ENCODE data around the gene ICAM2. TPM values are rescaled to one million over a fixed set of nuclear protein-coding genes. Genes with fewer than 3 reads are reported as not detected.
A peak's percentile ranks its signal among the peaks of the same experiment; 100 is the strongest.
"Not testable (repeated sequence)": the region's sequence is repeated elsewhere in the genome, so short reads cannot be mapped to it uniquely, and the experiment has no call there.

ICAM2 gene
- total RNA-seq, 1 donor from 2014 or later: 2.0 TPM

DNA sequence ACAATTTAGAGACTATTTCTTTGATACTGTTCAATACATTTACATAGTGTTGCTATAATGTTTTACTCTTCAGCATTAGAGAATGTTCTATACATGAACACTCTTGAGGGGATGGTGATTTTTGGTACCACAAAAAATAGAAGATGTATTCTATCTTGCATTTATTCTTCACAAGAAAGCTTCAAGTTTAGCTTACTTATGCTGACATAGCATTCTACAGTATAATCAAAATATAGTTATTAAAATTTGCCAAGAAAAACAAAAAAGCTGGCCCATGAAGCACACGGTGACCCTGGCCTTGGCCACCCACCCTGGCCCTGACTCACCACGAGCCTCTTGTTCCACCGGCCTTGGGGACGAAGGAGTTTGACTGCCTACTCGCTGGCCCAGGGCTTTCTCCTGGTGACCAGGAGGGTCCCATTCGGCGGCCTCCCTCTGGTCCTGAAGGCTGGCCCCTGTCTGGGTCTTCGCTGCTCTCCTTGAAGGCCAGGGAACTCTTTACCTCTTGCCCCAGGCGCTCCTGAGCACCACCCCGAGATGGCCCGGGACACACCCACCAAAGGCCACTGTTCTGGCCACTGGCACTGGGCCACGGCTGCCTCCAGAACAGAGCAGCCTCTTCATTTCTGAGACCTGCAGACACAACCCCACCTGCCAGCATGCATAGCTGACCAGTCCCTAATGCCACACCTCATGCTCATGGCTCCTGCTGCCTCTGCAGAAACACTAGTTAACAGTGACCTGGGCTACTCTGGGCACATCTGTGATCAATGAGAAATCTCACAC lies 22.5 kb upstream of the ICAM2 start:
- DNase-seq (ENCODE audit: low read depth): no peak

DNA sequence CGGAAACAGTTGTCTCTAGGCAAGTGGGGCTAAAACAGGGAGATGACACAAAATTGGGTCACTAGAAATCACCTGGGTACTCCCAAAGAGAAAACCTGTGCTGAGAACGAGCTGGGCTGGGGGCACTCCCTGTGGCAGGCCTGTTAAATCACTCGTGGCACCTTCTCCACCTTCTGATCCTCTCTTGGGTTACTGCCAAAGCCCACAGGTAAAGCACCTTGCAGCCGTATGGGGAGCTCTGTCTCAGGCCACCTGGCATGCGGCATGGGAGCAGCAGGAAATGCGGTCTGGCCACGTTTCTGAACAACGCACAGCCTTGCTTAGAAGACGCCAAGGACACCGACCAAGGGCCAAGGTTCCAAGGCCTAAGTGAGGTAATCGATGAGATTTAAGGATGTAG lies 21.5 kb upstream of the ICAM2 start:
- no peak for DNase-seq (ENCODE audit: low read depth)

DNA sequence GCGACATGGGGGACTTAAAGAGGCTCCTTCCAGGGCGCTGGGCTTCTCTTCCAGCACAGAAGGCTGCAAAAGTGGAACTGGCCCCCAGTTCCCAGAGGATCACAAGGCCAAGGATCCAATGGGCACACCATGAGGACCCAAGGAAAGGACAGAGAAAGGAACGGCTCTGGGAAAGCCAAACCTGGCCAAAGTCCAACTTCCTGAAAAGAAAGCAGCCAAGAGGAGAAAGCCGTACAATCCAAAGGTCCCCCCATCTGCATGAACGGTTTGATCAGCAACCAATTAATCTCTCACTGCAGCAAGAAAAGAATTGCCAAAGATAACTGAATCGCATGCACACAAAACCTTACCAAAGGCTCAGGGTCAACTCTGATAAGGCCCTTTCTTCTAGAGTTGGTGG lies 19.8 kb upstream of the ICAM2 start:
- no peak for DNase-seq (ENCODE audit: low read depth)

DNA sequence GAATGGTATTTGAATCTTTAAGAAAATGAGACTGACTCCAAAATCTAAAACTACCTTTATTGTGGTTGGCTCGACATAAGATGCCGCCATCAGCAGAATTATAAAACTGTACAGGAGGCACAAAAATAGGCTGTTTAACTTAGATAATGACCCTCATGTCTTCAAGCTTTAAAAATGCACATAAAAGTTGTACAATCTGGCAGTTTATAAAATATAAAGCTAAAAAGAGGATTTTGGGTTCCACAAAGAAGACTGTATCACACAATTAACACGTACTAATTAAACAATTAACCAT lies 18.6 kb upstream of the ICAM2 start:
- DNase-seq (ENCODE audit: low read depth): no peak

DNA sequence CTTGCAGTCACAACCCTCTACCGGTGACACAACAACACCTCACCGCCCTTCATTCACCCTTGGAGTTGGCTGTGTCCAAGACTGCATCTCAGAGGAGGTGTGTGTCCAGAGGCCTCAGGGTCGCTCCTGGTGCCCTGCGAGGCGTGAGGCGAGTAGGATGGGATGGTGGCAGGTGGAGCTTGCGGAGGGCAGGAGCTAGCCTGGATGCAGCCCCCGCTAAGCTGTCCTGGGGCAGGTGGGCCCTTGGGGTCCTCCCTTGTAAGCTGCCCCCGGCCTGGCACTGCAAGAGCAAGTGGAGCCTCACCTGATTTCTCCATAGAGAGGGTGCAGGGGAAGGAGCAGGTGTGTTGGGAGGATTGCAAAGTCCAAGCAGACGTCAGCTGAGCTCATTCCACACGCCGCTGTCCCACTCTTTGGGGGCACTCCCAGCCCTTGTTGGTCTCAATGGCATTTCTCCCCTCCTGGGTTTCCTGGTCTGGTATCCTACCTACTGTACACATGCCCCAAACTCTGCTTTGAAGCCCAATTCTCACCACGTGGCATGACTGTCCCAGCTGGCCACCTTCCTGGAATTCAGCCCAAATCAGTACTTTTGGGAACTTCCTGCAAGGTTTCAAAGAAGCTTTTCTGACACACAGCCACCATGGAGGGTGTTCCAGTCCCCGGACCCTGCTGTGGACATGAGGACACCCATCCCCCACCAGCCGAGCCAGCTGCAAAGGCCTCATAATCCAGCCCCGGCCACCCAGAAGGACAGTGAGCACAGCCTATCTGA lies 18.1 kb upstream of the ICAM2 start:
- no peak for DNase-seq (ENCODE audit: low read depth)

DNA sequence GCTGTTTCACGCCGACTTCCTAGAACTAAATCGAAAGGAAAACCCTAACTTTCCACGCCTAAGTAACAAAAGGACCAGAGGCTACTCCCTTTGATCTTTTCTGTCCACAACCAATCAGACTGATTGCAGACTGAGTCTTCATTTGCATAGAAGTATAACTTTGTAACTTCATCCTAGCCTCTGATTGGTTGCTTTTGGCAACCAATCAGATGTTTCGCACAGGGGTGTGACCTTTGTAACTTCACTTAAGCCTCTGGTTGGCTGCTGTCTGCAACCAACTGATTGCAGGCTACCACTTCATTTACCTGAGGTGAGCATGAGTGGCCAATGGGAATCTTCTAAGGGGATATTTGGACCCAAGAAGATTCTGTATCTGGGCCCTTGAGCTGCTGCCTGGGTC lies 17.4 kb upstream of the ICAM2 start:
- DNase-seq (ENCODE audit: low read depth): no peak

DNA sequence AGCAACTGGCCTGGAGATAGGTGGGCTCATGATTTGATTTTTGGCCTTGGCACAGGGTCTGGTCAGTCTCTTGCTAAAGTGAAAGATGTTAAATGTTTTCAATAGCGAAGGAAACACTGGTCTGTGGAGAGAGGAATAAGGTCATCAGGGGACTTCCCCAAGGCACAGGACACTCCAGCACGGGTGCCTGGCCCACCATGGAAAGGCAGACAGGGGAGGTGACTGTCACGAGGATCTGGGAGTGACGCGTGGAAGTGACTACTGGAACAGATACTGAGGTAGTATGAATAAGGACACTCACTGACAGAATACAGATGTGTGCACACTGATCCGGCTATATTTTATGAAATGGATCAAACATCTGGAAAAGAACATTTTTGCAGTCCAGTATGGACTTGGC lies 16.7 kb upstream of the ICAM2 start:
- no peak for DNase-seq (ENCODE audit: low read depth)

DNA sequence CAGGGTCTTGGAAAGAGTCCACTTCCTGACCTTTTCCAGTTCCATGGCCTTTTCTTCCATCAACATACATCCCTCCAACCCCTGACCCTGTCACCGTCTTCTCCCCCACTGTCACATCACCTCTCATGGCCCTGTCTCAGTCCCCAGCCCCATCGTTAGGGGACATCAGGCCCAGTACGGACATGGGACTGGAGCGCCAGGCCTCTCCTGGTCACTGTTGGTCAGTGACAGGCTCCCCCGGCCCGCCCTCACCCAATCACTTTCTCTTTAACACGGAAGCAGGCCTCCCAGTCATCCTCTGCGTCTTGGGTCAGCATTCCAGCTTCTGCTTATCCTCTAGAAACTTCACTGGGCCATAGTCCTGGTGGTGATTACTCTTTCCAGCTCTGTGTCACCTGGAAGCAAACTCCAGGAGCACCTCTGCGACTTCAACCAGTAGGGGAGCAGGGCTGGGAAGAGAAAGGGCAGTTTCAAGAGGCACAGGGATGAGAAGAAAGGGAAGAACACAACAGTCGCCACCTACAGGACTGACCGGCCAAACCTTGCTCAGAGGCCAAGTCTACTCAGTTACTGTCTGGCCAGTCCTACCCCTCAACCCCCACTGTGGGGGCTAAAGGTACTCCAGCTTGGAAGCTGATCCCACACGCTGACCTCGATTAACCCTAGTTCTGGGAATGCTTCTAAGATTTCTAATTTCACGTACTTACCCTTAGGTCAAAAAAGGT lies 15.9 kb upstream of the ICAM2 start:
- DNase-seq (ENCODE audit: low read depth): no peak

DNA sequence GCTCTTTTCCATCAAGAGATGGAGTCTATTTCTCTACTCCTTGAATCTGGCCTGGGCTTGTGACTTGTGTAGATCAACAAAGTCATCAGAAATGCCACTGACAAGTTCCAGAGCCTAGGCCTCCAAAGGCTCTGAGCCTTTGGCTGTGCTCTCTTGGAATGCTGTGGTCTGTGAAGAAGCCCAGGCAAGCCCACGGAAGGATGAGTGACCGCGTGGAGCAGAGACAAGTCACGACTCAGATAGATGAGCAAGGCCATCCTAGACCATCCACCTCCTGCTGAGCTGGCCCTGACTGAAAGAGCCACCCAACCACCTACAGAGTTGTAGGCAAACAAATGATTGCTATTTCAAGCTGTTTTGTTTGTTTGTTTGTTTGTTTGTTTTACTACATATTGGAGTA lies 11.6 kb upstream of the ICAM2 start:
- DNase-seq (ENCODE audit: low read depth): peak; percentile 43

DNA sequence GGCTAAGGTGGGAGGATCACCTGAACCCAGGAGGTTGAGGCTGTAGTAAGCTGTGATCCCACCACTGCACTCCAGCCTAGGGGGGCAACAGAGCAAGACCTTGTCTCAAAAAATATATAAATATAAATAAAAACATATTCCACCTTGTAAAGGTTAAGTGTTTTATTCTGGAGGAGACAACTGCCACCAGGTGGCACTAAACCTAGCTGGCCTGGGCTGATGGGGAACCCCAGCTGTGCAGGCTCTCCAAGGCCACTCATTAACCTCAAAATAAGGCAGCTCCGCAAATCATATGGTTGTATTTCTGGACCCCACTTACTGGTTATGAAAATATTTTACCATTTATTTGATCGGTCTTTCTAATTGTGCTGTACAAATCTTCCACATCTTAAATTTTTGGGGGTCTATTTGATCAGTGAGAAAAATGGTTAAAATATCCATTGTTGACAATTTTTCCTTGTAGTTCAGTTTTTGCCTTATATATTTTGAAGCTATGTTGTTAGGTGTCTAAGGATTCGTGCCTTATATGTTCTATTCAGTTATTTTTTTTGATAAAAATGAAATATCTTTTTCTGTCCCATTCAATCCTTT lies 8.5 kb upstream of the ICAM2 start:
- peak; percentile 76 for DNase-seq (ENCODE audit: low read depth)

DNA sequence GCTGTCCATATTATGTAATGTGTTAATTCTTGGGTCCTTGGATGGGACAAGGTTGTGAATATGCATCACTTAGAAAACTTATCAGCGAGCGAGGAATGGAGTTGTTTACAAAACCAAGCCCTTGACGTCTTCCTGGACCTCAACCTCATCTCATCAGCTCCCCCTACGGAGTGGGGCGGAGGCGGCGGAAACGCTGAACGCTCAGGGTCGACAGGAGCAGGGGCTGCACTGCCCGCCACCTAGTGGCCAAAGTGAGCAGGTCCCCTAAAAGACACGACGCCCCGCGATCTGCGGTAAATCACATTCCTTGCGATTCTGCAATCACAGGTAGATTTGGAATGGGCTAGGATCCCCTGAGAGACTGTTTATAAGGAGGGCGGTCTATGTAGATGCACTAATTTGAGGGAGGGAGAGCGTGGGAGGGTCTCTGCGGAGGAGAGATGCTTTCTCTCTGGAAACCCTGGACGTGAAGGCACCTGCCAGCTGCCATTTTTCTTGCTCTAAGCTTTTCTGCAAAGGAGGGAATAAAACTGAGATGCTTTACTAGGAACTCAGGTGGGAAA lies 5.4 kb upstream of the ICAM2 start:
- DNase-seq (ENCODE audit: low read depth): peak; percentile 79

DNA sequence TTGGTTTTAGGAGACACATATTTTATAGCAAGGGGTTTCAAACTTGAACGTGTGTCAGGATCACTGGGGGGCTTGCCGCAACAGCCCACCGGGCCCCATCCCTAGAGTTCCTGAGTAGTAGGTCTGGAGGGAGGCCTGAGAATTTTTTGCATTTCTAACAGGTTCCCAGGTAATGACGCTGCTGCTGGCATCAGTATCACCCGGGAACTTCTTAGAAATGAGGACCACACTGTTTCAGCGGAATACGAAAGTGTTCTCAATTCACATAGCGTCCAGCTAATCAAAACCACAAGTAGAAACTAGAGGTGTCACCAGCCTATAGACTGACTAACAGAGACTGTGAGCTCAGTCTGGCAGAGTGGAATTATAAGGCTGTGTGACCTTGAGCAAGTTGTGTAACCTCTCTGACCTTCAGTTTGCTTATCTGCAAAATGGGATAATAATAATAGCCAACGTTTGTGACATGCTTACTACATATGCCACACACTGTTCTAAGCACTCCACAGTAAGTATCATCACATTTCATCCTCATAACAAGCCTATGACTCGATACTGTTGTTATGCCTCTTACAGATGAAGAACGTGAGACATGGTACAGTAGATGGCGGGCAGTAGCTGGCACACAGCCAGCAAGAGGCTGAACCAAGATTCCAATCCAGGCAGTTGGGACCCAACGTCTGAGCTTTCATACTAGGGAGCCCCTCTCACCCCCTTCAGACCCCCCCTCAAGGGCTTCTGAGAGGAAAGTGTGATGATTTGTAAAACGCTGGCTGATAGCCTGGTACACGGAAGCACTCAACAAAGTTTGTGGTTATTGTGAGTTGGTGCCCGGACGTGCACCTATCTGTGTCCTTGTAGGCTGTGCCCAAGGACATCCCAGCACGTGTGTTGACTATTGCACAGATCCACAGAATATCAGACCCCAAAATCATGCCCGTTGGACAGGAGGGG lies 4.6 kb upstream of the ICAM2 start:
- no peak for DNase-seq (ENCODE audit: low read depth)

DNA sequence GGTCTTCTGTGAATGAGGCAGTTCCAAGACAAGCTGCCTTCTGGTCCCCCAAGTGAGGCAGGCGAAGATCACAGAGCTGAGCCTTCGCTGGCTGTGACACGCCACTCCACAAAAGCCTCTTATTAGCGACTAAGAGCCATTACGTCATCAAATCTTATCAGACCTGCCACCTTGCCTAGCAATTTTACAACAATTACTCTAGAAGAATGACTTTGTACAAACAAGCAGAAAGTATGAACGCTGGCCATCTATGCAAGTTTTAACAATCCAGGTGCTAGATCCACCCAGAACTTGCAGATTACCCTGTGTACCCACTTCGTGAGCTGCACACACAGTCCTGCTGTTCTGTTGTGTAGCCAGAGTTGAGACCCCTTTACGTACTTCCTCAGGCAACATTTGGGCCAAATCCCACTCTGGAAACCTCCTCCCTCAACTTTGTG lies 3.8 kb upstream of the ICAM2 start:
- DNase-seq (ENCODE audit: low read depth): no peak

DNA sequence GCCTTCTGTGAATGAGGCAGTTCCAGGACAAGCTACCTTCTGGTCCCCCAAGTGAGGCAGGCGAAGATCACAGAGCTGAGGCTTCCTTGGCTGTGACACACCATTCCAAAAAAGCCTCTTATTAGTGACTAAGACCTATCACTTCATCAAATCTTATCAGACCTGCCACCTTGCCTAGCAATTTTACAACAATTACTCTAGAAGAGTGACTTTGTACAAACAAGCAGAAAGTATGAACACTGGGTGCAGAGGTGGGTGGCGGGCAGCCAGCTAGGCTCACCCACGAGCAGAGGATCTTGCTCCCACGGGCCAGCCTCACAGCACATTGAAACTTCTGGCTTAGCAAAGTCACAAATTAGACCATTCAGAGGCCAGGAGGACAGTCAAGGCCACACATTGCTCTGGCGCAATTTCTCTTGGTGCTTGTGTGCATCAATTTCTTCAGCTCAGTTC lies 2.2 kb upstream of the ICAM2 start:
- DNase-seq (ENCODE audit: low read depth): no peak

DNA sequence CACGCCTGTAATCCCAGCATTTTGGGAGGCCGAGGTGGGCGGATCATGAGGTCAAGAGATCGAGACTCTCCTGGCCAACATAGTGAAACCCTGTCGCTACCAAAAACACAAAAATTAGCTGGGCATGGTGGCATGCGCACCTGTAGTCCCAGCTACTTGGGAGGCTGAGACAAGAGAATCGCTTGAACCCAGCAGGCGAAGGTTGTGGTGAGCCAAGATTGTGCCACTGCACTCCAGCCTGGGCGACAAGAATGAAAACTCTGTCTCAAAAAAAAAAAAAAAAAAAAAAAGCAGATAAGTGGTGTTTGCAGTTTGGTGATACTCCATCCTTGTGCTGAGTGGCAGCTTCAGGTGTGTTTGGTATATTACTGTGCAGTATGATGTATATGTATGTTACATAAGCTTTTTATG lies 877 bp downstream of the ICAM2 start:
- DNase-seq (ENCODE audit: low read depth): not testable (repeated sequence)

DNA sequence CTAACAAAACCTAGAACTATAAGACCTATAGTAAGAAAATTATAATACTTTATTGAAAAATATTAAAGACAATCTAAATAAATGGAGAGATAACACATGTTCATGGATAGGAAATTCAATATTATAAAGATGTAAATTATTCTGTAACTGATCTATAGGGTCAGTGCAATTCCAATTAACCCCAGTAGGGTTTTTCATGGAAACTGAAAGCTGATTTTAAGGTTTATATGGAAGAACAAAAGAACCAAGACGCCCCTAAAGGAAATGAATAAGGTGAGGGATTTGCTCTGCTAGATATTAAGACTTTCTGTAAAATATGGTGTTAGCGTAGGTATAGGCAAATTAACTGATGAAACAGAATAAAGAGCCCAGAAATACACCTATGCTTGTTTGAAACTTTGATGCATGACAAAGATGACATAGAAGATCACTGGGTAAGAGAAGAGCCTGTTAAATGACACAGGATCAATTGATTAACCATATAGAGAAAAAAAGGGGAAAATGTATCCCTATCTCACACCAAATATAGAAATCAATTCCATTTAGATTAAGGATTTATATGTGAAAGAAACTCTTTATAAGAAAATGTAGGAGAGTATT lies 3.0 kb downstream of the ICAM2 start:
- DNase-seq (ENCODE audit: low read depth): no peak

DNA sequence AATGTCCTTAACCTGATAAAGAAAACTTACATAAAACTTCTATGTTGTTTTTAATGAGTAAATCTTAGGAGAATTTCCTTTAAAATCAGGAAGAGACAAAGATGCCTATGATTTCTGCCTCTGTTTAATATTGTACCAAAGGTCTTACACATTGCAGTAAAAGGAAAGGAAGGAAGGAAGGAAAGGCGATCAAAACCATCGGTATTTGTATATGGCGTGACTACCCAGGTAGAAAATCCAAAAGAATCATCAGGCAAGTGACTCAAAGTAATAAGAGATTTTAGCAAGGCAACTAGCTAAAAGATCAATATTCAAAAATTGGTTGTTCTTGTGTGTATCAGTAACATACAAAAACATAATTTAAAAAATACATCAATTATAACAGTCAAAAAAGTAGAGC lies 3.5 kb downstream of the ICAM2 start:
- no peak for DNase-seq (ENCODE audit: low read depth)

DNA sequence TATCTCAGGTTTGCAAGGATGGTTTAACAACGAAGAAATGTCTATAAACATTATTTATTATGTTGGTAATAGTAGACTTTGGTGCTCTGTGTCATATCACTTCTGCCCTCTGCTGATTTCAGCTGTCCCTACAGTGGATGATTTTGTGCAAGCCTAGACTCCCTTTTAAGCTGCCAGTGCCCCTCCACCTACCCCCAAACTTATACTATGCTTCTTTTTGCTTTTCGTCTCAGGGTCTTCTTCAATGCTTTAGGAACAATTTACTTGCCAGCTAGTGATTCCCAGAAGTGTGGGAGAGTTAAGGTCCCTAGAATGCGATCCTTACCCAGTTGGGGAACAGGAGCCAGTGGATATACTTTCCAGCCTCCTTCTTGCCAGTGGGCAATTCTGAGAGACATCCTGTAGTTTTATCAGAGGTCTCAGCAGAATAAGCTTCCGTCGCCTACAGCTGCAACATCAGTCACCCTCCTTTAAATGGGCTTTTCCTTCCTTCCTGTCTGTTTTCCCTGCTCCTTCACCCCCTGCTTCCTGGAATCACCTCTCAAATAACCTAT lies 4.1 kb downstream of the ICAM2 start:
- DNase-seq (ENCODE audit: low read depth): no peak

DNA sequence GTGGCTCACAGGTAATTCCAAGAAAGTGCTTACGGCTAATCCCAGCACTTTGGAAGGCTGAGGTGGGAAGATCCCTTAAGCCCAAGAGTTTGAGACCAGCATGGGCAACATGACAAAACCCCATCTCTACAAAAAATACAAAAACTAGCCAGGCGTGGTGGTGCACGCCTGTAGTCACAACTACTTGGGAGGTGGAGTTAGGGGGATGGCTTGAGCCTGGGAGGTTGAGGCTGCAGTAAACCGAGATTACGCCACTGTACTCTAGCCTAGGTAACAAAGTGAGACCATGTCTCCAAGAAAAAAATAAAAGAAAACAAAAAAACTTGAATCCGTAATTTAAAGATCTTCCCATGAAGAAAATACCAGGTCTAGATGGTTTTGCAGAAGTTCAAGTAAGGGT lies 5.0 kb downstream of the ICAM2 start:
- no peak for DNase-seq (ENCODE audit: low read depth)

Measured in myocyte (in vitro differentiated cells).